Muscle of leg (tissue), 11 donors: Measurements from ENCODE around the gene CKS2. TPM values are rescaled to one million over a fixed set of nuclear protein-coding genes. Genes with fewer than 3 reads are reported as not detected.

Experiments used
- DNase-seq: peaks from one replicate; pipeline ENCODE4 v3.0.0; 2013
- H3K27ac ChIP-seq: one replicate; pipeline ENCODE4 v1.5.1; 2013; ENCODE audit warnings: mild to moderate bottlenecking, low read length, control low read depth
- H3K27me3 ChIP-seq: one replicate; pipeline ENCODE4 v1.6.1; 2013; ENCODE audit warnings: low read length; ENCODE audit not compliant: control insufficient read depth, insufficient read depth
- H3K36me3 ChIP-seq: one replicate; pipeline ENCODE4 v1.6.1; 2013; ENCODE audit warnings: low read length; ENCODE audit not compliant: control insufficient read depth, insufficient read depth
- H3K4me1 ChIP-seq: one replicate; pipeline ENCODE4 v1.6.1; 2013; ENCODE audit warnings: low read length; ENCODE audit not compliant: control insufficient read depth, insufficient read depth
- H3K4me3 ChIP-seq: one replicate; pipeline ENCODE4 v1.5.1; 2013; ENCODE audit warnings: low read length, control low read depth
- H3K9me3 ChIP-seq: replicated peaks from 2 replicates; pipeline ENCODE4 v1.6.1; 2013; ENCODE audit warnings: low read depth, low read length; ENCODE audit not compliant: control insufficient read depth
- WGBS: methylation state at CpG from one replicate; pipeline ENCODE4 v1.1.5; 2013; ENCODE audit warnings: missing lambda C conversion rate; ENCODE audit not compliant: insufficient coverage; 5-methylcytosine and 5-hydroxymethylcytosine counted together
- polyA plus RNA-seq, 8 donors: library from polyadenylated mRNA; unstranded; fragments of 120-200 nt; gene quantifications; one replicate each; pipeline versions ENCODE4 v1.2.1 to v1.2.3, GENCODE V29; 2013; ENCODE audit warnings: inconsistent platforms in 1 of 8, low replicate concordance in 1 of 8; ENCODE audit not compliant: insufficient read length in 8 of 8, insufficient read depth in 1 of 8
- total RNA-seq: library from RNA; stranded (reverse); fragments of 120-200 nt; gene quantifications from one replicate; pipeline ENCODE4 v1.2.4, GENCODE V29; 2013

Gene CKS2
- total and polyA plus RNA-seq, 9 donors, result 35.1 to 57.3 (median 43.2) TPM

DNA sequence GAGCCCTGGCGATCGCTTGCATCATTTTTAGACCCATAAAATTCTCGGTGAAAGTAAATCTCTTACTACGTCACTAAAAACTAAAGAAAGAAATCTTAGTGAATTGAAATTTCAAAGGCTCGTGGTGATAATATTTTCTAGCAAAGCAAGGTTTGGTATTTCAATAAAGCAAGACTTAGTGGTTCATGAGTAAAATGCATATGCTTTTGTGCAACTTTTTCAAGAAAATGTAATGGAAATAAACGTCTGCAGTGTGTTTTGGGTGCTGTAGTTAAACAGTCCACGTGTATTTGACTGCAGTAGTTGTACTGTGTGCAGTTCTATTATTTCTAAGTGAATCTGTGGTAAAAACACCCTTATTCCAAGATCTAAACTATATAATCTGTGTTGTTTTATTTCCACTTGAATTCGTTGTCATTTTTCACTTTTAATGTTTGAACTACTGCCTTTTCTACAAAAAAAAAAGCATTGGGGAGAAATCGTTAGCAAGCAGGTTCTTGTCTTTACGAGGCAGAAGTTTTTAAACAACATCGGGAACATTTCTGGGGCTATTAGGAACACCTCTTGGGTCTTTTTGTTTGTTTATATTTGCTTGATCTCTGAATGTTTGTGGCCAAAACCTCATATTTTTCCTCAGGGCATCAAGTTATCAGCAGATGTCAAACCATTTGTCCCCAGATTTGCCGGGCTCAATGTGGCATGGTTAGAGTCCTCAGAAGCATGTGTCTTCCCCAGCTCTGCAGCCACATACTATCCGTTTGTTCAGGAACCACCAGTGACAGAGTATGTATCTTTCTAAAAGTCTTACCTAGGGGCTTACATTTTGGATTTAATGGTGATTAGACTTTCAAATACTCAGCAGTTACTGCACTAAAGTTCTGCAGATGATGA is 8.3 kb downstream of the CKS2 start:
- H3K36me3 ChIP-seq, result peaks cover 9% of the 10 kb centered on the region
- peak overlapping the region; percentile 69 for H3K4me3 ChIP-seq
- peaks cover 22% of the 10 kb centered on the region for H3K4me1 ChIP-seq
- peak; percentile 46 for DNase-seq
- no peaks in the 10 kb centered on the region for H3K27me3 ChIP-seq
- H3K9me3 ChIP-seq, result no peaks in the 10 kb centered on the region
- H3K27ac ChIP-seq, result peak overlapping the region; percentile 98
- 0% methylated on average over 2 of the region's 13 CpGs for WGBS

DNA sequence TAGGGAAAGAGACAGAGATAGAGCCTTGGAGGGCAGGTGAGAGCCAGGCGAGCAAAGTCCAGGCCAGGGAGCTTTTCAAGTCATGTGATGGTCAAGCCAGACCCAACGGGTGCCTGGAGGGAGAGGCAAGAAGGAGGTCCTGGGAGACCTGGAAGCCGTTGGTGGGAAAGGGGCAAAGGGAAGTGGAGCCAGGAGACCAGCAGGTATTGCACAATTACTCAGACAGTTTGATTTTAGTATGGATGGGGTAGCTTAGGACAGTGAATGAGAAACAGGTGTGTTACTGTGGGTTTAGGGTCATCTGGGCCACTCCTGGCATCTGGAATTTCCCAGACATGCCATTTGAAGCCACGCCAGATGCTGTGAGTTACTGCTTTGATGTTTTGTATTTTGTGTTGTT is 12.4 kb downstream of the CKS2 start:
- DNase-seq, result no peak
- no peak overlapping the region for H3K4me3 ChIP-seq
- peaks cover 18% of the 10 kb centered on the region for H3K36me3 ChIP-seq
- peaks cover 15% of the 10 kb centered on the region for H3K4me1 ChIP-seq
- no peak overlapping the region for H3K27ac ChIP-seq
- 34% methylated on average over 4 of the region's 4 CpGs for WGBS
- no peaks in the 10 kb centered on the region for H3K27me3 ChIP-seq
- no peaks in the 10 kb centered on the region for H3K9me3 ChIP-seq

DNA sequence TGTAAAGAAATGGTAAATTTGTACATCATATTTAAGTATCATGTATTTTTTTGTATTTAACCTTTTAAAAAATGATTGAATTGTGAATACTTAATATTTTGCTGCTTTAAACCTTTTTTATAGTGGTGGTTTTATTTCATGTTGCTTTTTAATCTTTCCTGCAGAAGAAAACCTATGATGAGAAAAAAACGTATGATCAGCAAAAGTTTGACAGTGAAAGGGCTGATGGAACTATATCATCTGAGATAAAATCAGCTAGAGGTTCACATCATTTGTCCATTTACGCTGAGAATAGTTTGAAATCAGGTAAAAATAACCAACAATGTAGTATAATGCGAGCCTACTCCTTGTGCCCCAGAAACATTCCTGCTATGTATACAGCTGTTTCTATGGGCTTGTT is 14.7 kb downstream of the CKS2 start:
- Histone ChIP-seq H3K27ac (no peak overlapping the region), H3K36me3 (peaks cover 34% of the 10 kb centered on the region)
- no CpG with 5 or more reads among the region's 3 CpGs for WGBS

DNA sequence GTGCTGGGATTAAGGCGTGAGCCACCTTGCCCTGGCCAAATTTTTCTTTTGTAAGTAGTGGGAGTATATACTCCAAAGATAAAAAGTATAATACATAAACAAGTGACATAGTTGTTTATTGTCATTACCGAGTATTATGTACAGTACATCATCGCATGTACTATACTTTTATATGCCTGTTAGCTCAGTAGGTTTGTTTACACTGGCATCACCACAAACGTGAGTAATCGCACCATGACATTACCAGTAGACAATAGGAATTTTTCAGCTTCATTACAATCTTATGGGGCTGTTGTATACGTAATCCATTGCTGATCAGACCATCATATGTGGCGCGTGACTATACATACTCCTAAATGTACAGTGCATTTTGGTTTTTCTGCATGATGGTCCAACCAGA is 17.1 kb downstream of the CKS2 start:
- peaks cover 43% of the 10 kb centered on the region for H3K36me3 ChIP-seq
- WGBS, result no CpG with 5 or more reads among the region's 8 CpGs
- DNase-seq, result no peak

More for the DNA sequence above, 14.7 kb downstream of the CKS2 start:
- Histone ChIP-seq H3K4me3 (no peak overlapping the region), H3K27me3 (no peaks in the 10 kb centered on the region), H3K9me3 (no peaks in the 10 kb centered on the region), H3K4me1 (peaks cover 5% of the 10 kb centered on the region)
- no peak for DNase-seq

DNA sequence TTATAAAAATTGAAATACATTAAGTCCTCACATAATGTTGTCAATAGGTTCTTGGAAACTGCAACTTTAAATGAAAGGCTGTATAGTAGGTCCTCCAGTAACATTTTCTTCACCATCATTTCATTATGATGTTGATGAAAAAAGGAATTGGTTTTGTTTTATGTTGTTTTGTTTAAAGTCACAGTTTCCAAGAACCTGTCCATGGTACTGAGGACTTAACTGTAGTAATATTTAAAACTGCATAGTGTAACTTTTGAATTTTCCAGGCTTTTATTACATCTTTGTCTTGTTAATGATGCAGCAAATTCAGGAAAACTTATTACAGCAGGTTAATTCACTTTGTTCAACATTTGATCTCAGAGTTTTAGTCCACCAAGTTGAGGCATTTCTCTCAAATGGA is 18.9 kb downstream of the CKS2 start:
- H3K27ac ChIP-seq, result no peak overlapping the region
- DNase-seq, result no peak
- H3K4me1 ChIP-seq, result no peaks in the 10 kb centered on the region
- H3K27me3 ChIP-seq, result no peaks in the 10 kb centered on the region
- H3K4me3 ChIP-seq, result no peak overlapping the region
- H3K9me3 ChIP-seq, result no peaks in the 10 kb centered on the region
- peaks cover 54% of the 10 kb centered on the region for H3K36me3 ChIP-seq

More for the DNA sequence above, 17.1 kb downstream of the CKS2 start:
- H3K27ac ChIP-seq, result no peak overlapping the region
- H3K4me1 ChIP-seq, result peaks cover 5% of the 10 kb centered on the region
- H3K4me3 ChIP-seq, result no peak overlapping the region
- no peaks in the 10 kb centered on the region for H3K9me3 ChIP-seq
- no peaks in the 10 kb centered on the region for H3K27me3 ChIP-seq

DNA sequence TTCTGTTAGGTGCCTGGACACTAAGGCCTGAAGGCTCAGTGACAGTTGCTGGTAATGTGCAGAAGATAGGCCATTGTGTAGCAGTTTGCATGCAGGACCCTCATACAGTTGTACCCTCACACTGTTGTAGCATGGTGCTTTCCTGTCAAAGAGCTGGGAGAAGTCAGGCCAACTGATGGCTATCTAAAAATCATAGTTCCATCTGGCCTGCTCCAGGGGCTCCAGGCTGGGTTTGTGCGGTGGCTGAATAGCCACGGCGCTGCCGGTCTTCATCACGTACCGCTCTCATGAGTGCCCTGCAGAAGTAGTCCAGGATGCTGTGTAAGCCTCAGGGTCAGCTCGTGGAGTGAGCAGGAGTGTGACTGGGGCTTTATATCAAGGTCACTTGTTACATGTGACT is 19.5 kb downstream of the CKS2 start:
- H3K9me3 ChIP-seq, result no peaks in the 10 kb centered on the region
- peaks cover 58% of the 10 kb centered on the region for H3K36me3 ChIP-seq
- no peak overlapping the region for H3K4me3 ChIP-seq
- H3K4me1 ChIP-seq, result no peaks in the 10 kb centered on the region
- H3K27me3 ChIP-seq, result no peaks in the 10 kb centered on the region
- DNase-seq, result no peak
- H3K27ac ChIP-seq, result no peak overlapping the region
- WGBS, result 92% methylated on average over 7 of the region's 7 CpGs

DNA sequence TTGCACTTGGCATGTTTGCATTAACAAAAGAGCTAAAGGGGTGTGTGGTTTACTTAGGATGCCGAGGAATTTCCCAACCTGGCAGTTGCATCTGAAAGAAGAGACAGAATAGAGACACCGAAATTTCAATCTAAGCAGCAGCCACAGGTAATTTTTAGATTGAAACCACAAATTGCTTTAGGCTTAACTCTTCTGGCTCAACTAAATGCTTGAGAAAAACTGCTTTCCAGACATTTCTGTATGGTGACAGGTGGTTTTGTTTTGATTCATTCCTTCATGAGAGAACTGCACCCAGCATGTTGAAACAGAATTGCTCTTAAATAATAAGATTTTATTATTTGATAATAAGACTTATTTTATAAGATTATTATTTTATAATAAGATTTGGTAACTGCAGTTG is 28.8 kb downstream of the CKS2 start:
- no peak overlapping the region for H3K27ac ChIP-seq
- H3K4me1 ChIP-seq, result no peaks in the 10 kb centered on the region
- no peaks in the 10 kb centered on the region for H3K9me3 ChIP-seq
- DNase-seq, result no peak
- no peaks in the 10 kb centered on the region for H3K27me3 ChIP-seq
- no CpG with 5 or more reads among the region's 2 CpGs for WGBS
- no peak overlapping the region for H3K4me3 ChIP-seq
- peaks cover 53% of the 10 kb centered on the region for H3K36me3 ChIP-seq

DNA sequence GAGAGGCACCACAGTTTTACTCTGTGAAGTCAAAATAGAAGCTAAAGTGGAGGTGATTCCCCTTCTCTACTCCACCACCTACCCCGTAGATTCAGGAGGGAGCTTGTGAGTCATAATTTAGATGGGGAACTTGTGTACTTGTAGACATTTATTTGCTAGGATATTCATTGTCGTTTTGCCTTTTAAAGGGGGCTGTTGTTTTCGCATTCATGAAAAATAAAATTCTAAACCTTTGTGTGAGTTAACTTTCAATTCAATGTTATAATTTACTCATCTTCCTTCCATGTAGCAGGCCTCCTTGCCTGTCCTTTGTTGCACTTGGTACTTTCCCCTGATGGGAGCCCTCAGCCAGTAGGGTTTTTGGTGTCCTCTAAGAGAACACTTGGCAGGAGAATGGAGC is 29.3 kb downstream of the CKS2 start:
- Histone ChIP-seq H3K9me3 (no peaks in the 10 kb centered on the region), H3K27me3 (no peaks in the 10 kb centered on the region), H3K4me1 (no peaks in the 10 kb centered on the region), H3K36me3 (peaks cover 53% of the 10 kb centered on the region), H3K27ac (no peak overlapping the region), H3K4me3 (no peak overlapping the region)
- DNase-seq, result no peak
- no CpG with 5 or more reads among the region's 3 CpGs for WGBS

DNA sequence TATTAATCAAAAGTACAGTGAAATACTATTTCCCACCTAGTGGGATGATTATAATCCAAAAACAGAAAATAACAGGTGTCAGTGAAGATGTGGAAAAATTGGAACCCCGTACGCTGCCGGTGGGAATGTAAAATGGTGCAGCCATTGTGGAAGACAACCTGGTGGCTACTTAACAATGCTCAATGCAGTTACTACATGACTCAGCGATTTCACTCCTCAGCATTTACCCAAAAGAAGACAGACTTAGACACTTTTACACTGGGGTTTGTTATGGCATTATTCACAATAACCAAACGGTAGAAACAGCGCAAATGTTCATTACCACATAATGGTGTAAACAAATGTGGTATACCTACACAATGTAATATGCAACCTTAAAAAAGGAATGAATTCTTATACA is 31.2 kb downstream of the CKS2 start:
- H3K4me1 ChIP-seq, result no peaks in the 10 kb centered on the region
- peaks cover 59% of the 10 kb centered on the region for H3K36me3 ChIP-seq
- H3K4me3 ChIP-seq, result no peak overlapping the region
- DNase-seq, result no peak
- no peaks in the 10 kb centered on the region for H3K27me3 ChIP-seq
- H3K27ac ChIP-seq, result no peak overlapping the region
- H3K9me3 ChIP-seq, result no peaks in the 10 kb centered on the region
- no CpG with 5 or more reads among the region's 6 CpGs for WGBS

DNA sequence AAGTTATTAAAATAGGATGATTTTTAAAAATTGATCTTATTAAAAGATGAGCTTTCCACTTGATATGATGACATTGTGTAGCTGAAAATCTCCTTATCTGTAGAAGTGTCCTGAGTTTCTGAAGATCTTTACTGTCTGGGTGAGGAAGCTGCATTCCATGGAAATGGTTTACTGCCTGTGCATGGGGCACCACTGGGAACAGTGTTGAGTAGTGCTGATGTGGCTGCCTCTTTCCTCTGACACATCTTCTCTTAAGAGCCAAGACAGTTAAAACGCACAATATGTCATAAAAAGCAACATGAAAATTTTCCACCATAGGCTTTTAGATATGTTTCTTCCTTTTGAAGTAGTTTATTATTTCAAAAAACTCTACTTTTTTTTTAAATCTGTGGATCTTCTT is 32.0 kb downstream of the CKS2 start:
- DNase-seq, result no peak
- WGBS, result no CpG with 5 or more reads among the region's 1 CpG
- H3K9me3 ChIP-seq, result no peaks in the 10 kb centered on the region
- H3K27ac ChIP-seq, result no peak overlapping the region
- peaks cover 62% of the 10 kb centered on the region for H3K36me3 ChIP-seq
- H3K27me3 ChIP-seq, result no peaks in the 10 kb centered on the region
- no peaks in the 10 kb centered on the region for H3K4me1 ChIP-seq
- H3K4me3 ChIP-seq, result no peak overlapping the region
